Liver (tissue), 9 donors: ENCODE results near the gene BRD1. TPM values are rescaled to one million over a fixed set of nuclear protein-coding genes. Genes with fewer than 3 reads are reported as not detected.

Experiments used
- DNase-seq: peaks from one replicate; pipeline ENCODE4 v3.0.0-alpha.2; 2017; ENCODE audit warnings: low spot score
- H3K27ac ChIP-seq, 2 donors: one replicate each; pipeline ENCODE4 v1.7.0; 2013; ENCODE audit warnings: inconsistent platforms in 2 of 2, low read length in 2 of 2, control low read depth in 1 of 2, low read depth in 1 of 2, mild to moderate bottlenecking in 1 of 2
- H3K27me3 ChIP-seq, 4 donors: one replicate each; pipeline versions ENCODE4 v1.6.1 to v1.7.0; 2013; ENCODE audit warnings: low read length in 3 of 4, inconsistent platforms in 1 of 4, mild to moderate bottlenecking in 1 of 4, moderate library complexity in 1 of 4; ENCODE audit not compliant: control insufficient read depth in 4 of 4, insufficient read depth in 4 of 4
- H3K36me3 ChIP-seq, 4 donors: one replicate each; pipeline versions ENCODE4 v1.6.1 to v1.7.0; 2013; ENCODE audit warnings: low read length in 3 of 4, mild to moderate bottlenecking in 3 of 4, low read depth in 1 of 4, moderate library complexity in 1 of 4; ENCODE audit not compliant: control insufficient read depth in 4 of 4, insufficient read depth in 3 of 4
- H3K4me1 ChIP-seq, 4 donors: one replicate each; pipeline versions ENCODE4 v1.6.1 to v1.7.0; 2013; ENCODE audit warnings: low read length in 3 of 4, mild to moderate bottlenecking in 3 of 4, moderate library complexity in 1 of 4; ENCODE audit not compliant: control insufficient read depth in 4 of 4, insufficient read depth in 4 of 4
- H3K4me3 ChIP-seq, 3 donors: one replicate each; pipeline versions ENCODE4 v1.6.1 to v1.7.0; 2013; ENCODE audit warnings: low read length in 3 of 3, control low read depth in 1 of 3, low read depth in 1 of 3, mild to moderate bottlenecking in 1 of 3
- H3K9ac ChIP-seq, 2 donors: one replicate each; pipeline ENCODE4 v1.7.0; 2013; ENCODE audit warnings: low read length in 2 of 2, mild to moderate bottlenecking in 2 of 2, moderate library complexity in 2 of 2, control low read depth in 1 of 2, low read depth in 1 of 2
- H3K9me3 ChIP-seq, 4 donors: one replicate each; pipeline versions ENCODE4 v1.6.1 to v1.7.0; 2013; ENCODE audit warnings: low read length in 3 of 4; ENCODE audit not compliant: control insufficient read depth in 4 of 4
- ATF3 ChIP-seq: IDR thresholded peaks from 2 replicates; pipeline ENCODE4 v1.6.1; 2016; ENCODE audit warnings: antibody characterized with exemption
- CTCF ChIP-seq: fragments of 150-350 bp; IDR thresholded peaks from 2 replicates; pipeline ENCODE4 v1.5.1; 2017; ENCODE audit warnings: improper control_type of control experiment, low read depth, low read length; ENCODE audit not compliant: missing input control
- EGR1 ChIP-seq, 2 donors: IDR thresholded peaks; 2 replicates each; pipeline ENCODE4 v1.6.1; 2016 to 2018; ENCODE audit warnings: antibody characterized with exemption in 2 of 2, low read depth in 2 of 2
- FOXA1 ChIP-seq: IDR thresholded peaks from 2 replicates; pipeline ENCODE4 v1.6.1; 2016; ENCODE audit warnings: antibody characterized with exemption
- FOXA2 ChIP-seq: IDR thresholded peaks from 2 replicates; pipeline ENCODE4 v1.6.1; 2016; ENCODE audit warnings: antibody characterized with exemption
- GABPA ChIP-seq, 2 donors: IDR thresholded peaks in 1 of 2; conservative IDR thresholded peaks in 1 of 2; 2 replicates each; pipeline ENCODE4 v1.6.1; 2016; ENCODE audit warnings: antibody characterized with exemption in 2 of 2, mild to moderate bottlenecking in 1 of 2, moderate library complexity in 1 of 2
- HNF4A ChIP-seq, 2 donors: conservative IDR thresholded peaks; 2 replicates each; pipeline ENCODE4 v1.6.1; 2016; ENCODE audit warnings: antibody characterized with exemption in 2 of 2, mild to moderate bottlenecking in 2 of 2
- HNF4G ChIP-seq: IDR thresholded peaks from 2 replicates; pipeline ENCODE4 v1.6.1; 2016; ENCODE audit warnings: antibody characterized with exemption
- JUND ChIP-seq, 2 donors: IDR thresholded peaks; 2 replicates each; pipeline ENCODE4 v1.6.1; 2016; ENCODE audit warnings: antibody characterized with exemption in 2 of 2
- MAX ChIP-seq: IDR thresholded peaks from 2 replicates; pipeline ENCODE4 v1.6.1; 2016; ENCODE audit warnings: antibody characterized with exemption
- NR2F2 ChIP-seq: IDR thresholded peaks from 2 replicates; pipeline ENCODE4 v1.6.1; 2016; ENCODE audit warnings: antibody characterized with exemption
- RAD21 ChIP-seq, 2 donors: IDR thresholded peaks; 2 replicates each; pipeline ENCODE4 v1.6.1; 2016; ENCODE audit warnings: antibody characterized with exemption in 2 of 2, mild to moderate bottlenecking in 2 of 2
- REST ChIP-seq: IDR thresholded peaks from 2 replicates; pipeline ENCODE4 v1.6.1; 2016; ENCODE audit warnings: antibody characterized with exemption, mild to moderate bottlenecking
- RXRA ChIP-seq, 2 donors: IDR thresholded peaks; 2 replicates each; pipeline ENCODE4 v1.6.1; 2017 to 2018; ENCODE audit warnings: antibody characterized with exemption in 2 of 2, mild to moderate bottlenecking in 1 of 2
- SP1 ChIP-seq: IDR thresholded peaks from 2 replicates; pipeline ENCODE4 v1.6.1; 2018; ENCODE audit warnings: antibody characterized with exemption, mild to moderate bottlenecking
- TAF1 ChIP-seq: conservative IDR thresholded peaks from 2 replicates; pipeline ENCODE4 v1.6.1; 2016; ENCODE audit warnings: antibody characterized with exemption, mild to moderate bottlenecking
- YY1 ChIP-seq: IDR thresholded peaks from 2 replicates; pipeline ENCODE4 v1.6.1; 2016; ENCODE audit warnings: antibody characterized with exemption, mild to moderate bottlenecking
- ZBTB33 ChIP-seq: IDR thresholded peaks from 2 replicates; pipeline ENCODE4 v1.6.1; 2016; ENCODE audit warnings: antibody characterized with exemption
- WGBS: extraction: QIAGEN DNeasy Blood & Tissue Kit; methylation state at CpG from one replicate; pipeline ENCODE4 v1.1.7; 2013; 5-methylcytosine and 5-hydroxymethylcytosine counted together
- polyA plus RNA-seq, 2 donors: library from polyadenylated mRNA; stranded (reverse) in 1 of 2; unstranded in 1 of 2; fragments of 200-250 nt in 1 of 2; fragments of >200 nt in 1 of 2; fragmentation: Nextera tagmentation in 1 of 2; extraction: Ambion mirVana in 1 of 2; gene quantifications; one replicate each; pipeline versions ENCODE4 v1.2.1 to v1.2.3, GENCODE V29; 2013 to 2015
- total RNA-seq, 2 donors: library from RNA; depleted of rRNA; stranded (reverse); fragments of >200 nt; gene quantifications; one replicate each; pipeline ENCODE4 v1.2.3, GENCODE V29; 2014
- donor health status: healthy.
- donor health status: healthy.
- donor health status: healthy.
- donor health status: healthy.
- donor health status: healthy.

BRD1 gene
- total and polyA plus RNA-seq, 4 donors, result 3.3 to 20.7 (median 11.6) TPM

GRCh38 chr22:49825436-49825835, 2.2 kb downstream of the BRD1 start:
- Histone ChIP-seq H3K27me3 (no peaks in the 10 kb centered on the region), H3K9me3 (peaks cover 0 to 2% (median 0%) of the 10 kb centered on the region in 4 donors), H3K4me1 (peaks cover 17 to 43% (median 26%) of the 10 kb centered on the region in 4 donors), H3K36me3 (peaks cover 11 to 16% (median 15%) of the 10 kb centered on the region in 4 donors), H3K9ac (no peak overlapping the region), H3K27ac (no peak overlapping the region), H3K4me3 (peak overlapping the region in 1 of 3 donors; percentile 97)
- no peak for DNase-seq
- TF ChIP-seq HNF4G (no peak), RXRA (IDR thresholded peaks at IDR 0.05) (no peak), RAD21 (IDR thresholded peaks at IDR 0.05) (no peak), MAX (no peak), YY1 (no peak), EGR1 (IDR thresholded peaks at IDR 0.05; ENCODE audit: low read depth in 2 of 2) (no peak), CTCF (no peak), SP1 (no peak), ZBTB33 (no peak), GABPA (IDR thresholded peaks at IDR 0.05 in 1 of 2, conservative IDR thresholded peaks at IDR 0.05 in 1 of 2) (no peak), HNF4A (conservative IDR thresholded peaks at IDR 0.05) (no peak), ATF3 (no peak), TAF1 (no peak), JUND (IDR thresholded peaks at IDR 0.05) (no peak), FOXA2 (no peak), REST (no peak), FOXA1 (no peak), NR2F2 (no peak)
- WGBS, result 77% methylated on average over 10 of the region's 10 CpGs
